GM21786 (cell line): Measurements from ENCODE around the gene PAXX.

Experiments
- ATAC-seq: cut with Tn5 transposase; IDR thresholded peaks from one replicate; pipeline ENCODE4 v1.9.1; 2021; ENCODE audit not compliant: unreplicated experiment

The PAXX gene

DNA sequence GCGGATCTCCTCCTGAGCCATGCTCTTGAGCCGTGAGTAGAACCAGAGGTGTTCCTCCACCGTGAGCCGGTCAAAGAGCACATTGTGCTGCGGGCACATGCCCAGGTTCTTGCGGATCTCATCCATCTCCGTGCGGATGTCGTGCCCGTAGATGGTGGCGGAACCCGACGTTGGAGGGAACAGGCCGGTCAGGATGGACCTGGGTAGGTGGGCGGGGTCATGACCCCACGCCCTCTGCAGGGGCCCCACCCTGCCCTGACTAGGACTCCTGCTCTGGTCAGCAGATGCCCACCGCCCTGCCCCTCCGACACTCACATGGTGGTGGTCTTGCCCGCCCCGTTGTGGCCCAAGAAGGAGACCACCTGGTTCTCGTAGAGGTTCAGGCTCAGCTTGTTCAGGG is 23.8 kb downstream of the PAXX start:
- no peak for ATAC-seq

DNA sequence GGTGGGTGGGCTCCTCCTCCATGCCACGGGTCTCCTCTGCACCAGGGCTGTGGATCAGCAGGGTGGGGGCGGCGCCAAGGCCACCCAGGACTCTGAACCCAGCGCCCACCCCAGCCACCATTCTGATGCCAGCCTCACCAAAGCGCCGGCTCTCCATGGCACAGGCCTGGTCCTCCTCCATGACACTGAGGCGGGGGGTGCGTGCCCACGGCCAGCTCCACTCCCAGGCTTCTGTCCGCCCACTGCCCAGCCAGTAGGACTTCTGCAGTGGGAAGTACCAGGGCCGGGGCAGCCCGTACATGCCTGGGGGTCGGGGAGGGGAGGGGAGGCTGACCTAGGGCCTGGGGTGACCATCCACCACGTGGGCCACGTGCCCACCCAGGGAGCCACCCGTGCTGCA is 24.2 kb downstream of the PAXX start:
- ATAC-seq: no peak

DNA sequence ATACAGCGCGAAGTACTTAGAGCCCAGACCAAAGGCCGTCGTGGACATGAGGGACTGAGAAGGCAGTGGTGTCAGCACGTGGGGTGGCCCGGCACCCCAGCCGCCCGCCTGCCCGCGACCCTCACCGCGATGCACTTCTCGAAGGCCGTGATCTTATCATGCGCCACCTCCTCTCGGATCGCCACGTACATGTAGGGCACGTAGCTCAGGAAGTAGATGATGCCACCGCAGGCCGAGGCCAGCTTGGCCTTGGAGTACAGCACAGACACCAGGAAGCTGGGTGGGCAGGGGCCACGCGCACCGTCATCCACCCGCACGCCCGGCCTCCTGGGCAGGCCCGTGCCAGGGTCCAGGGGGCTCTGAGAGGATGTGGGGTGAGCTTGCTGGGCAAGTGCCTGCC is 24.8 kb downstream of the PAXX start:
- ATAC-seq: no peak

- no peak for ATAC-seq
Measured at GRCh38 chr9:137017791-137018497, 25.7 kb downstream of the PAXX start.

GRCh38 chr9:137018761-137019559 is 26.7 kb downstream of the PAXX start:
- ATAC-seq: no peak

- no peak for ATAC-seq
Measured at GRCh38 chr9:137019891-137020683, 27.9 kb downstream of the PAXX start.

- no peak for ATAC-seq
Measured at GRCh38 chr9:137020771-137021567, 28.7 kb downstream of the PAXX start.

DNA sequence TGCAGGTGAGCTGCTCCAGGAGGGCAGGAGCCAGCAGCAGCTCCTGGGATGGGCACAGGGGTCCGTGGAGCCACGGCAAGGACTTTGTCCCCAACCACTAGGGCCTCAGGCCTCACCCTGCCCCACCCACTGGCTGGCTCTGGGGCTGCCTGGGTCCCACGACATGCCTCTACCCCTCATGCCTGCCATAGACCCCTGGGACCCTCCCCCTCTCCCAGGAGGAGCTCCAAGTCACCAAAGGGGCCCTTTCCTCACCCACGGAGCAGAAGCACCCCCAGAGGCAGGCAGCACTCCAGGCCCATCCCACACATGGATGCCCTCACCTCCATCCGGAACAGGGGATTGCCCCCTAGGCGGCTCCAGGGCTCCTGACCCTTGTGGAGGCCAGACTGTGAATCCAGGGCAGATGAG is 29.4 kb downstream of the PAXX start:
- ATAC-seq: no peak

GRCh38 chr9:137021979-137022661 is 29.9 kb downstream of the PAXX start:
- no peak for ATAC-seq

DNA sequence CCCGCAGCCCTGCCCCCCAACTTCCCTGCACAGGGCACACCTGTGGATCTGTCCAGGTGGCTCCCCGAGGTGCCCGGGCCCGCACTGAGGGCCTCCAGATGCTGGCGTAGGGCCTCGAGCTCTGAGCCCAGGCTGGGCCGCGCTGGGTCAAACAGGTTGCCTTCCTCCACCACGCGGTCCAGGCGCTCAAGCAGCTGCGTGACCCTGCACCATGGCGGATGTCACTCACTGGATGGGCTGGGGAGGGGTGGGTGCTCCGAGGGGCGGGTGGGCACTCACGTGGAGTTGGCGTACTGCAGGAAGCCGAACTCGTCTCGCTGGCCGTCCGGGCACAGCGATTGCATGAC is 30.4 kb downstream of the PAXX start:
- ATAC-seq: no peak

GRCh38 chr9:137023157-137023556 is 30.9 kb downstream of the PAXX start:
- no peak for ATAC-seq

- no peak for ATAC-seq
Measured at GRCh38 chr9:137023583-137023991, 31.4 kb downstream of the PAXX start.

- no peak for ATAC-seq
Measured at GRCh38 chr9:137025517-137025966, 33.3 kb downstream of the PAXX start.

DNA sequence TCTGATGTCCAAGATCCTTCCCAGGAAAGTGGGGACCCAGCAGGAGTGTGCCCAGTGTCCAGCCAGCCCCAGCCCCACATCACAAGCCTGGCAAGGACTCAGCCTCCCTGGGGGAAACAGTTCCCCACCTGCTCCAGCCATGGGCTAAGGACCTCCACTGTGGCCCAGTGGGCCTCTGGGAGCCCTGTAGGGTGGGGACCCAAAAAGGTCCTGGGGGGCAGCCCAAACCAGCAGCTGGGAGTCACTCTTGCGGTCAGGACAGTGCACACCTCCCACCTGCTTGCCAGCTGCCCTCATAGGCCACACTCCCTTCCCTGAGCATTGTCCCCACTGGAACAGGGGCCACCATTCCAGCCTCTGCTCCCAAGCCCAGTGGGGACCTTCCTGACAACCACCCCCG is 34.2 kb downstream of the PAXX start:
- no peak for ATAC-seq

- ATAC-seq: no peak
Measured at GRCh38 chr9:137026828-137027227, 34.6 kb downstream of the PAXX start.

GRCh38 chr9:137027369-137028262 is 35.4 kb downstream of the PAXX start, which contains the start of gene ABCA2:
Gene ABCA2 (minus strand): TSS chr9:137028237. CDS start chr9:137028140, 97 bp downstream.
- ATAC-seq: no peak

DNA sequence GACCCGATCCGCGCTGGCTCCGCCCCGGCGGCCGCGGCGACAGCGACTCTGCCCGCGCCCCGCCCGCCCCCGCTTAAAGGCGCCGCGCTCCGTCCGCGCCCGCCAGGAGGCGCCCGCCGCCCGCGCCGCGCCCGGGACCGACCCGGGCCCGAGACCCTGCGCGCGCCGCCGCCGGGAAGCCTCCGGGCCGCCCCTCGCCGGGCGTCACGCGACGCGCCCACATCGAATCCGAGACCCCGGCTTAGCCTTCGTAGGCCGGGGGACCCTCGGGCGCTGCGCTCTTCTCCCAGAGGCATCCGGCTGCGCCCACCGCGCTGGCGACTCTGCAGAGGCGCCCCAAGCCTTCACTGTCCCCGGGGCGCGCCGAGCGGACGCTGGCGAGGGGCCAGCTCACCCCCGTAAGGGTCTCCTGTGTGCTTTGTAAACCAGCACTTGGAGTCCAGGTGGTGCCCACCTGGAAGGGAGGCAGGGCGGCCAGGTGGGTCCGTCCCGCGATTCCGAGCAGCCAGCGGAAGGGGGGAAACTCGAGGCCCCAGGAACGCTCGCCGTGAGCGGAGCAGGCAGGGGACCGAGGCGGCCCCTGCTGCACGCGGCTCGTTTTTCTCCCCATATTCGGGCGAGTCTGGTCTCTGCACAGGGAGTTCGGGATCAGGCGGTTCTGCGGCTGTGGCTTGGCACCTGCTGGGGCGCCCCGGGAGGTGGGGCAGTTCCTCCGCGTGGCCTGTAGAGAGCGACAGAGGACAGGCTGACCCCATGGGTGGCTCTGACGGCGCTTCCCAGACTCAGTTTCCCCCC is 36.2 kb downstream of the PAXX start:
- no peak for ATAC-seq
